Activated T-cell treated with anti-CD3 and anti-CD28 coated beads for 4 hours (primary cell): ENCODE results near the gene LSM12.

ENCODE experiments used
- DNase-seq: peaks from one replicate; pipeline ENCODE4 v3.0.0-alpha.2; 2020

The LSM12 gene

DNA sequence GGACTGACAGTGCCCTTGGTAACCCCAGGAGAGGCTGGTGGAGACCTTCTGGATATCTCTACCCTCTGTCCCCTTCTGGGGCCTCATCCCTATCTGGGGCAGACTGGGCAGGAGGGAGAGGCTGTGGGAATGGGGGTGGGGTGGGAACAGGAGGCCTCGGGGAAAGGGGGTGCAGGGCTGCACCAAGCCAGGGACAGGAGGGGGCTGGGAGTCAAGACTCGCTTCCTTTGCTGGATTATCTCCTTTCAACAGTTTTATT lies 28.8 kb upstream of the LSM12 start:
- DNase-seq: no peak

DNA sequence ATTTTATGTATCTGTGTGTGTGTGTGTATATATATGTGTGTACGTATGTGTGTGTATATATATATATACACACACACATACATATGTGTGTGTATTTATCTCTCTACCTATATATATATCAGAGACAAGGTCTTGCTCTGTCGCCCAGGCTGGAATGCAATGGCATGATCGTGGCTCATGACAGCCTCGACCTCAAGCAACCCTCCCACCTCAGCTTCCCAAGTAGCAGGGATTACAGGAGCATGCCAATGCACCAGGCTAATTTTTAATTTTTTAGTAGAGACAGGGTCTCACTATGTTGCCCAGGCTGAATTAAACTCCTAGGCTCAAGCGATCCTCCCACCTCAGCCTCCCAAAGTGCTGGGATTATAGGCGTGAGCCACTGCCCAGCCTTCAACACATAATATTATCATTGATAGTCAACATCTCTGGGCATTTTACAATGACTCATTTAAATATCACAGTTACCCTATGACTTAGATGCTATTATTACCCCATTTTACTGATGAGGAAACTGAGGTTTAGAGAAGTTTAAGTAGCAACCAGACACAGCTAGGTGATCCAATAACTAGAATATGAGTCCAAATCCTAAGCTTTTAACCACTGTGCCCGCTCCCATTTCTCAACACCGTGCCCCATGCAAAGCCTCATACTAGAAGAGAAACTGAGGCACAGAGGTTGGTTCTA lies 28.4 kb upstream of the LSM12 start:
- no peak for DNase-seq

DNA sequence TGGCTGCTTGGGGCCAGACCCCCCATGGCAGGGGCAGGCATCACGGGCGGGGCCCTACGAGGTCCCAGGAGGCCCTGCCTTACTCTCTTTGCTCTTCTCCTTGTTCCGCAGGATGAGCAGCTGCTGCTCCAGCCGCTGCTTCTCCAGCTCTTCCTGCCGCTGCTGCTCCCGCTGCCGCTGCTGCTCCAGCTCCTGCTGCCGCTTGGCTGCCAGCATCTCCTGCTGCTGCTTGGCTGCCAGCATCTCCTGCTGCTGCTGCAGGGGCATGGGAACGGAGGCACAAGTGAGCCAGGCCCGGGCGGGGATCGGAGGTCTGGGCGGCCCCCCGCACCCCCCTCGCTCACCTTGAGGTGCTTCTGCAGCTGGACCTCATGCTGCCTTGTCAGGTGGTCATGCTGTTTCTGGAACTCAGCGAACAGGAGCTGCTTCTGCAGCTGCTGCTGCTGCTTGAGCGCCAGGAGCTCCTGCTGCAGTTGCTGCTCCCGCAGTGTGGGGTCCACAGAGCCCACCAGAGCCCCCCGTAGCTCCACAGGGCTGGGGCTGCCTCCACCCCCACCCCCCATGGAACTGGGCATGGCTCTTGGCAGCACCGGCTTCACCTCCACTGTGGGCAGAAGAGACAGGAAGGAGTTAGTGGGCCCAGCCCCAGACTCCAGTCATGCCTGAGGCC lies 26.9 kb upstream of the LSM12 start:
- DNase-seq: no peak

DNA sequence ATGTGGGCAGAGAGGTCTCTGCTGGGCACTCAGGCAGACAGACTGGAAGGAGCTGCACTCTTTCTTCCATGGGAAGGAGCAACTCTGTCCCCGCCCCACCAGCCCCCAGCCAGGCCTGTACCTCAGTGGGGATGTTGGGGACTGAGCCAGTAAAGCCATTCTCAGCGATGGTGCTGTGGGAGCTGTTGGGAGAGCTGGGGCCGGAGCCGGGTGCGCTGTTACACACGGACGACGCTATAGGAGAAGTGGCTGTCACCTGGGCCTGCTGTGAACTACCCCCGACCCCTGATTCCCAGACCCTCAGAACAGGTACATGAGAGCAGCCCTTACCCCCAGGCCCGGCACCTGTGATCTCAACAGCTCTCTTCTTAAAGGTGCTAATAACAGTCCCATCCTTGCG lies 25.6 kb upstream of the LSM12 start:
- no peak for DNase-seq

DNA sequence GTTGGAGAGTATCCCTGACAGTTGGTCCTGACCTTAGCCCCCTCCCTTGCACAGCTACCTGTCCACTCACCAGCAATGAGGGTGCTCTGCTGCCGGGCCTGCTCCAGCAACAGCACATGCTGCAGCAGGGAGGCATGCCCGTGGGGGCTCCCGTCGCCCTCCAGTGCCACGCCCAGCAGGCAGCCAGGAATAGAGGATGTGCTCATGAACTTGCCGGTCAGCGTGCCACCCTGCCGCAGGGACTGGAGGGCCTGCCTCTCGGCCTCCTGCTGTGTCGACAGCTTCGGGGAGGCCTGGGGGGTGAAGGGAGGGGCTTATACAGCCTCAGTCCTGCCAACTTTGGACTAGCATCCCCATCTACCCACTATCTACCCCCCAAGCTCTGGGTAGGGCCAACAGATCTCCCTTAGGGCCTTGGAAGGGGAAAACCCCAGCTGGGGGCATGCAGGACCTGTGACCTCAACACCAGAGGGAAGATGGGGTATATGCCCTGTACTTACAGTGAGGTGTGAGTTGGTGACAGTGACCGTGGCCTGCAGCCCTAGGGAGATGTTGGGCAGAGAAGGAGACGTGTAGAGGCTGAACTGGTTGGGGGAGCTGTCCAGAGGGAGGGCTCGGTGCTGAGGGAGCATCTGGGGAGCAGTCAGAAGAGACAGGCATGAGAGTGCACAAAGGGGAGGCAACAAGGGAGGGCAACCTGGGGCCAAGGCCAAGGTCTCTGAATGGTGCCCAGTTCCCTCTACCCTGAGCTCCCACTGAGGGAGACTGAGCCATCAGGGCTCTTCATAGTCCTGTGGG lies 24.9 kb upstream of the LSM12 start:
- DNase-seq: no peak

DNA sequence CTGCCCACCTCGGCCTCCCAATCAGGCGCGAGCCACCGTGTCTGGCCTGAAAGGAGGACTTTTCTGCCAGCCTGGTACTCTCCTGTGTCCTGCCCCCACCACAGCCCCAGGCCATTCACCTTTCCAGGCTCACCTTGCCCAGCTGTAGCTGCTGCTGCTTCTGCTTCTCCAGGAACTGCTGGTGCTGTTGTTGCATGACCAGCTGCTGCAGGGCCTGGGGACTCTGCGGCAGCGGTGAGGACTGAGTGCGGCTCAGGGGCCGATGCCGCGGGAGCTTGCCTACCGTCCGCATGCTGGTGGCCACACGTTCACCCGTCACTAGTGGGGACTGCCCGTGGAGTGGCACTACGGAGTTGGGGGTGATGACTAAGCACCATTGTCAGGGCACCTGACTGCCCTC lies 21.8 kb upstream of the LSM12 start:
- DNase-seq: no peak

DNA sequence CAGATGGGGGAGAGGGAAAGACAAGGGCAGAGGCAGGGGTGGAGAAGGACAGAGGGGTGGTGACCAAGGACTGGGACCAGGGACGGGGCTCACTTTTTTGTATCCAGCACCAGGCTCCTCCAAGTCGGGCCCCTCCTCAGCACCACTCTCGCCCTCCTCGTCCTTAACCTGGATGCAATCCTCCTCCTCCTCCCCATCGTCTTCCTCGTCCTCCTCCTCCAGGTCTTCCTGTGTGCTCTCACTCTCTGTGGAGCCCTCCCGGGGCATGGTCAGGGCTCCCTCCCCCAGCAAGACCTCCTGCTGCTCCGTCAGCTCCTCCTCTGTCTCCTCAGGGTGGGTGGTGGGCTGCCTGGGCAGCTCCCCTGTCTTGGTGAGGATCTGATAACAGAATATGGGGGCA lies 20.8 kb upstream of the LSM12 start:
- no peak for DNase-seq

DNA sequence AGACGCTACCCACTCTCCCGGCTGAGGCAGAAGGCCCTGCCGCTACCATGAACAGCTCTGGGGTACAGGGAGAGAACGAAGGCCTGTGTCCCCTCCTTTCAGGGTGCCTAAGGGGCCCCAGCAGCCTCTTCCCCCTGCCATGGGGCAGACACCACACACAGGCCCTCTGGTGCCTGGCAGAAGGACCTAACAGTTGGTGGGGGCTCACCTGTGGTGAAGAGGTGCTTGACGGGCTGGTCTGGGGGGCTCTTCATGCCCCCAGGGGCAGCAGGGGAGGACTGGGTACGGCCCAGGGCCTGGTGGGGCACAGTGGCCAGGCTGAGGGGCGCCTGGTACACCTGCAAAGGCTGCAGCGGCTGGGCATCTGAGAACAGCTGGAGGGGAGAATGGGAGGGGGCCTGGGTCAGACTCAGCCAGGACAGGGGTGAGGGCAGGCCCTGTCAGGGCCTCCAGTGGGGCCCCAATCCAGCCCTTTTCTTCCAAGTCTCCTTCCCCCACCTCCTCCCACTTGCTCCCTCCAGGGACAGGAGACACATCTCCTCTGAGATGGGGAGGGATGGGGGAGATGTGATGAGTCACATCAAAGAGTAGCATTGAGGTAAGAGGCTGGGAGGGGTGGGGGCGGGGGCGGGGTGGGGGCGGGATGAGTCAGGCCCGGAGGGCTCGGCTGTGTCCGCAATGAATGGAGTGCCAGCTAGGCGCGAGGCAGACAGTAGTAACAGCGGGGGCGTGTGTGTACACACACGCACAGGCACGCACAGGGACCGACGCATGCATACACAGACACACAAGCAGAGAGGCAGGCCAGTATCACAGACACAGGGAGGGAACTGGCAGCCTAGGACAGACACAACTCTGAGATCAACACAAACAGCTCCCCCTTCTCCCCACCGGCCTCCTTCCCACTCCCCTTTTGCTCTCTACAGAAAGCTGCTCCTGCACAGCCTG lies 20.2 kb upstream of the LSM12 start:
- DNase-seq: peak; percentile 58

DNA sequence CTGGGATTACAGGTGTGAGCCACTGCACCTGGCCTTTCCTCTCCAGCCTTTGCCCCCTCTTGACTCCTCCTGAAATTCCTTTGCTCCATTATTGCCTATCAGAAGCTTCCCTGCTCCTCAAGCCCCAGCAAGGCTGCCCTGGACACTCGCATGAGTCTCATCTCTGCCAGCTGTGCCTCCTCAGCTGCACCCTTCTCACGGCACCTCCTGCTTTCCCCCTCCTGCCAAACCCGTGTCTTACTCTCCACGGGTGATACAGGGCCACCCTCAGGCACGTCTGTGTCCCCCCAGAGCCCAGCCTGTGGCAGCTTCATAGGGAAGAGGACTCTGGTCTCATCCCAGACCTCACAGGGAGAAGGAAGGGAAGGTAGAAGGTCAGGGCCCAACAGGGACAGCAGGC lies 19.4 kb upstream of the LSM12 start:
- no peak for DNase-seq

DNA sequence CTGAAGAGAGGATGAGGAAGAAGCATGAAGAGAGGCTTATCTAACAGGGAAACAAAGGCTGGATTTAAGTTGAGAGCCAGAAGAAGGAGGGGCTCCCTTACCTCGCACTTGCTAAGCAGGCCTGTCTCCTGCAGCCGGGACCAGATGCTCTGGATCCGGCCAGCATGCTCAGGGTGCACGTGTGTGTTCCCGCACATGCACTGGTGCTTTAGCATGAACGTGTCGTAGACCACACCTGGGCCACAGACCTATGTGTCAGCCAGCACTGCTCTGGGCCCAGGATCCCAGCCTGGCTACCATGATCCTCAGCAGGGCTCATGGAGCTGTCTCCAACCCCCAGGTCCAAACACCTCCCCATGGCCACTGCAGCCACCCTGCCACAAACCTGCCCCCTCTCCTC lies 18.4 kb upstream of the LSM12 start:
- no peak for DNase-seq

DNA sequence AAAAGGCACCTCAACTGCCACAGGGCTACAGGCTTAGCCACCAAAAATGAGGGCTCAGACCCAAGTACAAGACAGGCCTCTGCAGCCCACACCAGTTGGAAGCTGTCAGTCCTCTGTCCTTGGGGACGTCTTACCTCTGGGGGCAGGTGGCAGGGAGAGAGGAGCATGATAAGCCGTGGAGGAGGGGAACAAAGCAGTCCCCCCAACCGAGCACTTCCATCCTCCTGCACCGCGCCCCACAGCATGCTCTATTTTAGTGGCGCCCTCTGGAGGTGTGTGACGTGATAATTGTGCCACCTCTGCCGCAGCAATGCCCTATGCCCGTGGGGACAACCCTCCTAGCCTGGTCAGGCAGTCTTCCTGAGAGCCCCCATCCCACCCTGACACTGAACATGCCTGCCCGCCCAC lies 17.7 kb upstream of the LSM12 start:
- DNase-seq: peak; percentile 24

DNA sequence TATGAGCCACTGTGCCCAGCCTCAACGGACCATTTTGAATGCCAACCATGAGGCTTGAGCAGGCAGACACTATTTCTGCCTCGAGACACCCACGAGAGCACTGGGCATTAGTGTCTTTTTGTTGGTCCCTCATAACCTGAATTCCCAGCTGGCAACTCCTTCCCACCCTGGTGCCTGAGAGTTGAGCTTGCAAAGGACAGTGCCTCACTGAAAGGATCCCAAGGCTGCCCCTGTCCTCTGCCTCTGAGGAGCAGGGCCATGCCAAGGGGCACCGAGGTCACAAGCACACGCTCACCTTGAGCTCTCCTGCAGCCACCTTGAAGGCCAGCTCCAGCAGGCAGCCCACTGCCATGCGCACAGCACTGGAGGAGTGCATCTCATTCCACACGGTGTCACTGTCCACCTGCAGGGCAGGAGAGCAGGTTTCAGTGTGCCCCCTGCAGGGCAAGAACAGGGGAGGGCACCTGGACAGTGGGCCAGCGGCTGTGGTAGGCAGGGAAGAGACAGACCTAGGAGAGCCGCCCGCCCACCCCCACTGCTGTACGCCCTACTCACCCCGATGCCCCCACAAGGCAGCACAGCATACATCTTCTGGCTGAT lies 16.9 kb upstream of the LSM12 start:
- no peak for DNase-seq

DNA sequence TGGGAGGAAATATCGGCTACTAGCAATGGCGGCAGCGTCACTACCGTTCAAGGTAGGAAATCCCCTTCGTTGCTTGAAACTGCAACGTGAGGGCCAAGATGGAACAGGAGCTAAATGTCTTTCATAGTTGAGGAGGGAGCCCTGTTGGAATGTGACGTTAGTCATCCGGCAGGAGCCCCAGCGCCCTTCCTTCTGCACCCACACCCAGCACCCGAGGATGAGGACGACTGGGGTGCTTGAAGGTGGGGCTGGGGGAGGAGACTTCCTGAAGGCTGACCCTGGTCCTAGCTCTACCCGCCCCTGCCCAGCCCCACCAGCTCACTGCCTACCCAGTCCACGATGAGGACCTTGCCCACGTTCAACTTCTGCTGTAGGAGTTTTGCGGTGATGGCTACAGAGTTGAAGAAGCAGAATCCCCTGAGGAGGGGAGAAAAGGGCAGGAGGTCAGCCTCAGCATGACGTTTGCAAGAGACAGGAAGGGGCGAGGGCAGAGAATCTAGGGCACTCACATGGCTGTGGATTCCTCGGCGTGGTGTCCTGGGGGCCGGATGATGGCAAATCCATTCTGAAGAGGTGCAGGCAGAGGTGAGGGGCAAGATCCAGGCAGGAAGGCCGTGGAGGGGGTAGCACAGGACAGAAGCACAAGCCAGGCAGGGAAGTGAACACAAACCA lies 15.9 kb upstream of the LSM12 start:
- no peak for DNase-seq

DNA sequence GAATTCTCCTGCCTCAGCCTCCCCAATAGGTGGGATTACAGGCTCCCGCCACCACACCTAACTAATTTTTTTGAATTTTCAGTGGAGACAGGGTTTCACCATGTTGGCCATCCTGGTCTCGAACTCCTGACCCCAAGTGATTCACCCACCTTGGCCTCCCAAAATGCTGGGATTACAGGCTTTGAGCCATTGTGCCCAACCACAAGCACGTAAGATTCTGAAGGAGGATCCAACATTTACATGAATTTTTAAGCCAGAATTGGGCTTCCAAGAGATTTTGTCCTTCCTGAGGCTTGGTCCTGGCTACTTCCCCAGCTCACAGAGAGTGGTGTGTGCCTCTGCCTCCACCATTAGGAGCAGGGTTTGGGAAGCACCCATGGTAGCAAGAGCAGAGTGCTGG lies 15.2 kb upstream of the LSM12 start:
- no peak for DNase-seq

DNA sequence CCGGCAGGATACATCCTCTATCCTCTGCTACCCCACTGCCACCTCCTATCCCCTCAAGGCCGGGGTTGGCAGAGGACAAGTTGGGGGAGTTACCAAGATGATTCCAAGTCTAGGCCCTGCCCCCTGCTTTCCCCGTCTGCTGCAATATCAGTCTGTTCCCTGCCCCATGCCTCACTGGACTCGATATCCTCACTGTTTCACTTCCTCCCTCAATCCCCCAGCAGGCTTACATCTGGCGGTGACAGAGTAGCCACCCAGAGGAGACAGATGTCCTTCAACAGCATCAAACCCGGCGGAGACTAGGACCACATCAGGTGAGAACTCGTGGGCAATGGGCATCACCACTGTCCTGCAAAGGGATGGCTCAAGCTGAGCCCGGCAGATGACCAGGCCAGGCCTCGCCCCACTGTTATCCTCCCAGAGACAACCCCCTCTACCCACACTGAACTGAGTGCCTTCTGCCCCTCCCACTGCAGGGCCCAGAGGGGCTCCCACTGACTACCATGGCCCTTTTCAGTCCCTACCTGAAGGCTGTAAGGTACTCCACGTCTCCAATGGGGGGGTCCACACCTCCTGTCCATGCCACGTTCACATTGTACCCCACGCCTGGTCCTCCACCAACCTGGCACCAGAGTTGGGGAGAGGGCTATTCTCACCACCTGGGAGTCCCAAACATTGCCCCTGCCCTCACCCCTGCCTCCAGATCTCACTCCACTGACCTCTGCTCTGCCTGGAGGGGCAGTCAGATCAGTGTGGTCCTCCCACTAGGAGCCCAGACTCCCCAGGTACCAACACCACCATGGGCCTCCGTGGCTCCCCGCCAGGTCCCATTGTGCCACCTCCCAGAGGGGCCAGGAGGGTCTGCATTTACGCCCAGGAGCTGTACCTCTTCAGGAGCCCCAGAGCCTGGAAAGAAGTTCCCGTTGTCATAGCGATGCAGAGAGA lies 13.7 kb upstream of the LSM12 start:
- no peak for DNase-seq

DNA sequence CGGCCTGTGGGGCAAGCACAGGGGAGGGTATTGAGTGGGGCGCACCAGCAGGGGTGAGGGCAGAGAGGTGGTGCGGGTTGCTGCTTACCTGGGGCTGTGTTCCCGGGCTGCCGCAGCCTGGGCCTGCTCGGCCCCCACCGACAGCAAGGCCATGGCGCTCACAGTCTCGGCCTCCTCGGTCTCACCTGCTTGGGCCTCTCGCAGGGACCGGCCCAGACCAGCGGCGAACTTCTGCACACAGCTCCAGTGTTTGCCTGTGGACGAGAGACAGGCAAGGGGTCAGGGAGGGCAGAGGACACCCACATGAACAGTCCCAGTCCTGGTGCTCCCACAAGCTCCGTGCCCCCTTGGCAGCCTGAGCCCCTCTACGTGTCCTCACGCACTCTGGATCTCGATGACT lies 11.9 kb upstream of the LSM12 start:
- DNase-seq: no peak

DNA sequence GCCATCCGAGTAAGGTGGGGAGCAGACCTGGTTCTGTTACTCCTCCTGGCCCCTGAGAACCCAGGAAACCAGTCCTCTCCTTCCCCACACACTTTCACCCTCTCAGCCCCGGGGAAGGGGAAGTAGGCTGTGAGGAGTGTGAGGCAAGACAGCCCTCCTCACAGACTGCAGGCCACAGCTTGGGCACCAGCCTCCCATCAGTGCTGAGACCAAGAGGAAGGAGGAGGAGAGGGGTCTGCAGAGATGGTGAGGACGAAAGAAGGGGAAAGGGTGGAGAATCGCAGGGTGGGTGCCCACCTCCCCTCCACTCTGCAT lies 11.1 kb upstream of the LSM12 start:
- no peak for DNase-seq

DNA sequence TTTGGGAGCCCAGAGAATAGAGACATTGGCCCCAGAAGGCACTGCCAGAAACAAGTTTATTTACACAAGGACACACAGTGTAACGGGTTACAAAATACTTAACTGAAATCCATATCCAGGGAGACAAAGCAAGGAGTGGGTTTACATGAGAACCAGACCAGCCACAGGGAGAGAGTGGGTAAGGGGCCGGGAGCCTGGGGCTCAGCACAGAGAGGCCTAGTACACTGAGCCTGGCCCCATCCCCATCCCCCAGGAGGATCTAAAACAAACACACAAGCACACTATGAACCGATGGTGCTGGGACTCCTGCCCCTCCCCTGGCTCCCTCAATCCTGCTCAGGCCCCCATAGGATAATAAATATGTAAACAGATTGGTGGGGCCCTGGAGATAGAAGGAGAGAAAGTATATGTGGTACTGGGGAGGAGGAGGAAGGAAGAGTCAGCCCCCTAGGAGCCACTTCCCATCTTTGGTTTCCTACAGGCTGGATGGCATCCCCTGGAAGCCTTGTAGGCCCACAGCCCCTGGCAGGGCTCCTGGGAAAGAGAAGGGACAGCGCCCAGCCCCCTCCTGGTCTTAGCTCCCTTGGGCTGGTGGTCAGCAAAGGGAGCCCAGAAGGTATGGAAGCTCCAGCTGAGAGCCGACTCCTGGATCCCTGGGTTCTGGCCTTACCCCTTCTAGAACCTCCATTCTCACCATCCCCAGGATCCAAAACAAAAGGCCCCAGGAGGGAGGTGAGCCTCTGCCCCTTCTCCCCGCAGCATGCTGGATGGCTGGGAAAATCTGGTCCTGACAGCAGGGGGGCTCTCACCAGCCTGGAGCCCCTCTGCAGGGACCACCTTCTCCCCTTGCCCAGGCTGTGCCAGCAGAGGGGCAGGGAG lies 10.5 kb upstream of the LSM12 start:
- DNase-seq: no peak

DNA sequence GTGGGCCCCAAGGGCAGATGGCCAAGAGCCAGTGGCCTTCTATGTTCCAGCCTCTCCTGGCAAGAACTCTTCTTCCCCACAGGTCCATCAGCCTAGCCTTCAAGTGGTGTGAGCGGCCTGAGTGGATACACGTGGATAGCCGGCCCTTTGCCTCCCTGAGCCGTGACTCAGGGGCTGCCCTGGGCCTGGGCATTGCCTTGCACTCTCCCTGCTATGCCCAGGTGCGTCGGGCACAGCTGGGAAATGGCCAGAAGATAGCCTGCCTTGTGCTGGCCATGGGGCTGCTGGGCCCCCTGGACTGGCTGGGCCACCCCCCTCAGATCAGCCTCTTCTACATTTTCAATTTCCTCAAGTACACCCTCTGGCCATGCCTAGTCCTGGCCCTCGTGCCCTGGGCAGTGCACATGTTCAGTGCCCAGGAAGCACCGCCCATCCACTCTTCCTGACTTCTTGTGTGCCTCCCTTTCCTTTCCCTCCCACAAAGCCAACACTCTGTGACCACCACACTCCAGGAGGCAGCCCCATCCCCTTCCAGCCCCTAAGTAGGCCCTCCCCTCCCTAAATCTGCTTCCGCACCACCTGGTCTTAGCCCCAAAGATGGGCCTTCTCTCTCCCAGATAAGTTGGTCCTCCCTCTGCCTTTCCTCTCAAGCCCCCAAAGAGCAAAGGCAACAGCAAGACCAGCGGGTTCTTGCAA lies 9.3 kb upstream of the LSM12 start:
- no peak for DNase-seq

DNA sequence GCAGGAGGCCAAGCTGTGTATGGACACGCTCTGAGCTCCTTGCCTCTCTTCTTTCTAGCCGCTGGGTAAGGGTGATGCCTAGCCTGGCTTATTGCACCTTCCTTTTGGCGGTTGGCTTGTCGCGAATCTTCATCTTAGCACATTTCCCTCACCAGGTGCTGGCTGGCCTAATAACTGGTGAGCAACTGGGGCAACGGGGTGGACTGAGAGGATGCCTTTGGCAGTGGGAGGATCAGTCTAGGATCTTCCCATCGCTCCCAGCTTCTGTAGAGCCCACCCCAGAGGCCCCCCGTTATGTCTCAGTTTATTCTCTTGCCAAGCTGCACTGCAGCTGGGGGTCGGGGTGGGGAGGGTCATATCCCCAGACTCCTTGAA lies 8.4 kb upstream of the LSM12 start:
- no peak for DNase-seq
